CD1c-positive myeloid dendritic cell (primary cell): ENCODE results near the gene CNIH3.

Experiments
- DNase-seq: peaks from one replicate; pipeline ENCODE4 v3.0.0-alpha.2; 2016; ENCODE audit errors: extremely low spot score

CNIH3 gene

DNA sequence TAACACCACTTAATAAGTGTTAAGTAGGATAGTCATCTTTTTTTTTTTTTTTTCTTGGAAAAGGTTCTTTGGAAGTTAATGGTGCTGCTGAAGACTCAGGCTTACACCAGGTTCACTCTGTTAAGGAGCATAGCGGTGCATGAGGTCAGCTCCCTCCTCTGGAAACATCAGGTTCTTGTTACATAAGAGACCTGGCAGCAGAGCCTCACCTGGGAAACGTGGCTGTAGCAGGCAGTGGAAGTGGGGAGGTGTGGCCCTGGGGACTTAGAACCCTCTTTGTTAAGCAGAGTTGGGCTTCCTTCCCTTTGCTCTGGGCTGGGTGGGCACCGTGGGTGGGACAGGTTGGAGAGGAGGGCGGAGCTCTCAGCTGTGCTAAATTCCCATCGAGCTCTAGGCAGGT is 104.1 kb downstream of the CNIH3 start:
- no peak for DNase-seq

GRCh38 chr1:224721000-224721399 is 104.9 kb downstream of the CNIH3 start:
- DNase-seq, result no peak

DNA sequence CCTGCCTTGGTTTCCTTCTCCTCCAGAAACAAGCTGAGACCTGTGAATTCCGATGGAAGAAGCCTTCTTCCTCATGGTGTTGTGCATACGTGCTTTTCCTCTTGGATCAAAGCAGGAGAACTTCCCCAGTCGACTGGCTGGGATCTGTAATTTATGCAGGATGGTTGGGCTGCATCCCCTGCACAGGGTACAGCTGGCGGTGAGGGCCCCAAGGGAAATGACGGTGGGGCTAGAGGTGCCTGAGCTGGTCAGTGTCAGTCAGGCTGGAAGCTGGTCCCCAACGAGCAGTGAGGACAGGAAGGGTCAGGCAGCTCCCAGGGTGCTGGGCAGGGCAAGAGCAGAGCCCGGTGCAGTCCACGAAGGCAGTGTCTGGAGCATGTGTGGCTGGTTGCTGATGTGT is 106.7 kb downstream of the CNIH3 start:
- DNase-seq, result no peak

DNA sequence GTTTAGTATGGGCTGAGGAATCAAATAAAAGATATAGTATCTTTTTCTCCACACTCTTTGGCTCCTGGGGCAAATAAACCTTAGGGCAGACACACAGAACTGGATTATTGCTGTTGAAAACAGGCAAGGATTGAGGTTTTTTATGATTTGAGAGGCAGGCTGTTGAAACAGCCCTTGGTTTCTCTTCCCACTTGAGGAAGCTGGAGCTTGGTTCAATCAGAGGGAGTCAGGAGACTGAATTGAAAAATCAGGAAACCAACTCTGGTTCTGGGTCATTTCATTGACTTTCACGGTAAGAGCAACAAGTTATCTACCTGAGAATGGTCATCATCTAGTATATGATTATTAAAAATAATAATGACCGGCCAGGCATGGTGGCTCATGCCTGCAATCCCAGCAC is 108.4 kb downstream of the CNIH3 start:
- DNase-seq, result peak; percentile 23

- DNase-seq, result peak; percentile 91
Observed at GRCh38 chr1:224726441-224727182, 110.5 kb downstream of the CNIH3 start.

- DNase-seq, result no peak
Observed at GRCh38 chr1:224727351-224728289, 111.5 kb downstream of the CNIH3 start.

DNA sequence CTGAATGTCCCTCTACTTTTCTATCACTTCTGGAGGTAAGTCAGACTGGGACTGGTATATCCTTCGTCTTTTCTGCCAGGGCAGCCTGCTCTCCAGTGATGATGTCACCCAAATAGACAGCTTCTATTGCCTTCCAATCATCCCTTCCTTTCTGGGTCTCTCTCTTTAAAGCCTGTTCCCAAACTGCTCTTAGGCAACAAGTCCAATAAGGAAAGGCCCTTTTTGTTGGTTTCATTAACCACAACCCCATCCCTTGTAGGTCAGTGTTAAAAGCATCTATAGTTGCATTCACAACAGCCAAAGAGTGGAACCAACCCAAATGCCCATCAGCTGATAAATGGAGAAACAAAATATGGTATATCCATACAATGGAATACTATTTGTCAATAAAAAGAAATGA is 114.4 kb downstream of the CNIH3 start:
- no peak for DNase-seq

DNA sequence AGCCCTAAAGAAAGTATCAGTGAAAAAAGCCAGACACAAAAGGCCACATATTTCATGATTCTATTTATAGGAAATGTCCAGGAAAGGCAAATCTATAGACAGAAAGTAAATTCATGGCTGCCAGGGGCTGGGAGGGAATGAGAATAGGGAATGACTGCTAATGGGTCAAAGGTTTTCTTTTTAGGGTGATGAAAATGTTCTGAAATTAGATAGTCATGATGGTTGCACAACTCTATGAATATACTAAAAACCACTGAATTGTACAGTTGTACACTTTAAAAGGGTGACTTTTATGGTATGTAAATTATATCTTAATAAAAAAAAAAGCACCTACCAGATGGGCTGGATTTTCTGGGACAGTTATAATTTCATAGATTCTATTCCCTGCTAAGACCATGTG is 114.8 kb downstream of the CNIH3 start:
- no peak for DNase-seq

DNA sequence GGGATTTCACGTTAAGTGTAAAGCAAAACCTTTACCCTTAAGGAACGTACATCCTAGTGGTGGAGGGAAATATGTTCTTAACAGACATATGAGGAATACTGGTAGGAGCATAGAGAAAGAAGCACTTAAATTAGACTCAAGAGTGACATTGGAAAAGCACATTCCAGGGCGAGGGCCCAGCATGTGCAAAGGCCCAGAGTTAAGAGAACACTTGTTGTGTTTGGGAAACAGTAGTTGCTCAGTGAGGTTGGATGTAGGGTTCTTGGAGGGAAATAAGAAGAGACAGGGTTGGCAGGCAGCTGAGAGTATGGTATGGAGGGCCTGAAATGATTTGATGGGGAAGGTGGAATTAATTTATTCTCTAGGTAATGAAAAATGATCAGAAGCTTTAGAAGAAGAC is 115.5 kb downstream of the CNIH3 start:
- DNase-seq, result no peak

DNA sequence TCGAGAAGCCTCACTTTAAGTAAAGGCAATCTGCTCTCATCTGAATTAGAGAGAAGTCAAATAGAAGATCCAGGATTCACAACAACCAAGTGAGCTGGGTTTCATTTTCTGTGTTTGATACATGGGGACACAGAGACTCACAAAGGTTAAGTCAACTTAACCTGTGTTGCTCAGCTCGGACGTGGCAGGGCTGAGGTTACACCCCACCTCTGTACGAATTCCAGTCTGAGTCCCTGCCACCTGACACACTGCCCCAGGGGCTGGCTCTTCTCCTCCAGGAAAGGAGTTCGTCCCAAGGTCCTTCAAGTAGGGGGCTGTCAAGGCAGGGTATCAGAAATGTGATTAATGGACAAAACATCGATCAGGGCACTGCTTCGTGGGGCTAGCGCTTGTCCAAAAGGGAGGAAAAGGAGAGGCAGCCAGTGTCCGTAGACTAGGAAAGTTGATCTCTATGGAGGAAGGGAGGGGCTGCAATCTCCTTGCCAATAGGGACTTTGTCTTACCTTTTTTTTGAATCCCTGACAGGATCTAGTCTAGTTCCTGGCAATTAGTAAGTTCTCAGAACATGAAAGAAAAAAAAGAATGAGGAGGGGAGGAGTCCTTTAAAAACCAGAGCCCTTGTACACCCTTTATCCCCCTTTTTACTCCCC is 116.4 kb downstream of the CNIH3 start:
- no peak for DNase-seq

- peak; percentile 35 for DNase-seq
Observed at GRCh38 chr1:224733027-224733911, 117.2 kb downstream of the CNIH3 start.

DNA sequence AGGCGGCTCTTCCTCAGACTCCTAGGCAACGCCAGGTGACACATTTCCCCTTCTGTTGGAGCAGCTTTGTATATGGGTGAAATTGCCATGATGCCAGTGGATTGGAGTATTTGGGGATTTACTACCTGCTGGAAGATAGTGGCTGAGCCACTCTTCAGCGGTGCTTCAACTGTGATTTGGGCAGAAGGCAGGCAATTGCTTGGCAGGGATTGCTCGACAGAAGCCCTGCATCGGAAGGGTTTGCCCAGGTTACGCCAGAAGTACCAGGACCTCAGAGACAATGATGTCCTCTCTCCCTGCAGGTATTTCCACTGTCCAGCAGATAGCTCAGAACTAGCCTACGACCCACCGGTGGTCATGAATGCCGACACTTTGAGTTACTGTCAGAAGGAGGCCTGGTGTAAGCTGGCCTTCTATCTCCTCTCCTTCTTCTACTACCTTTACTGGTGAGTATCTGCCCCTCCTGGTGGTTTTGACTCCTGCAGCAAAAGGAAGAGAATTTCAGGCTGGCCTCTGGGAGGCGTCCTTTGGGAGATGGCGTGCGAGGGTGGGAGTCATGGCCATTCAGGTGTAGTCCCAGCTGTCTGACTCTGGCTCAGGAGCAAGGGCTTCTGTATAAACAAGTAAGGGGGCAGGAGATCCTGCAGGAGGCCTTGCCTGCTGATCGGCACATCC is 118.3 kb downstream of the CNIH3 start:
- no peak for DNase-seq

GRCh38 chr1:224735159-224735558 is 119.0 kb downstream of the CNIH3 start:
- no peak for DNase-seq

- DNase-seq, result peak; percentile 36
Observed at GRCh38 chr1:224736619-224737352, 120.7 kb downstream of the CNIH3 start.

GRCh38 chr1:224737353-224737727 is 121.2 kb downstream of the CNIH3 start:
- DNase-seq, result no peak

DNA sequence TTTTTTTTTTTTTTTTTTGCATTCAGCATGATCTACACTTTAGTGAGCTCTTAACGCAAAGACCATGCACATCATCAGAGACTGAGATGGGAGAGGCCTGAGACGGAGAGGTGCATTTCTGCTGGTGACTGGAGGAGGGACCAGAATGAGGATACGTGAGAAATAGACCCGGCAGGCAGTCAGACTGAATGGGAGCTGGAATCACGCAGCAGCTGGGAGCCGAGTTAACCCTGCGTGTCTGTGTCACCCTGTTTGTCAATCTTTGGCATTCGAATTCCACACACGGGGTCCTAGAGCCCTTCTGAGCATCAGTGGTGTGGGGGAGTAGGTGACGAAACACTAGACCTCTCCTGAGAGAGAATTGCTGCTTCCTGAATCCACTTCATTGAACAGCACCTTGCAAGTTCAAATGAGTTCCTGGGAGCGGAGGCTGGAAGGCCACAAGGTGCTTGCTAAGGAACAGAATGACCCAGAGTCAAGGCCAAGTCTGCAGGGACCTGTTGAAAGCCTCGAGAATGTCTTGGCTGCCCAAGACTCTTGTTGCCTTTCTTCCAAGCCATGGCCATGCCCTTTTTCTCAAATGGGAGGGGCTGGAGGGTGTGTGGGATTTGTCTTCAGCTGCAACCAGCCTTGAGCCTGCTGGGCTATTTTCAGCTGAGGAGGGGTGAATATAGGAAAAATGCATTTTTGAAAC is 123.3 kb downstream of the CNIH3 start:
- no peak for DNase-seq

DNA sequence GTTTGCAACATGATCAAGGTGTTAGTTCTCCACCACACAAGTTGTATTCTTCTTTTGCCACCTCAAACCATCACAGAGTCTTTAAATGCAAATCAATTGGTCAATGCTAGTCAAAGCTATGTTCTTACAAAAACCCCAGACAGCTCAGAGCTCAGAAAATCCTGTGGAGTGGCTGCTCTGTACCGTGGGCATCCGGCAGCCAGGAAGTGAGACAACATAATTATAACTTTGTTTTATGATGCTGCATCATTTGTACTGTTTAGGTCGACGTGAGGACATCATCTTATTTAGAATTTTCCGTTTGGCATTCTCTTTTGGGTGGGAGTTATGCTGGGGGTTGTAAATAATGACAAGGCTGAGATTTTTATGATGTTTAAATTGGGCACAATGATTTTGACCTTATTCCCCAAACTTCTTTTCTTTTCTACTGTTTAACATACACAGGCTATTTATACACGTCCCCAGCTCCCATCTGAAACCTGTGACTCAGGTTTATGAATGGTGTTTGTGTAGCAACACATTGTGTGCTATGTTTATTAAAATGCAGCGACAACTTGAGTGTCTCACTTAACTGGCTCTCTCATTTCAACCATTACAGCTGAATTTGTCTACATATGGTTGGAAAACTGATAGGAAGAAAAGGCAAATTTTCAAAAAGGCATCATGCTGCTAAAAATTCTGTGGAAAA is 124.0 kb downstream of the CNIH3 start:
- DNase-seq, result no peak

GRCh38 chr1:224740685-224741052 is 124.6 kb downstream of the CNIH3 start:
- DNase-seq, result no peak

DNA sequence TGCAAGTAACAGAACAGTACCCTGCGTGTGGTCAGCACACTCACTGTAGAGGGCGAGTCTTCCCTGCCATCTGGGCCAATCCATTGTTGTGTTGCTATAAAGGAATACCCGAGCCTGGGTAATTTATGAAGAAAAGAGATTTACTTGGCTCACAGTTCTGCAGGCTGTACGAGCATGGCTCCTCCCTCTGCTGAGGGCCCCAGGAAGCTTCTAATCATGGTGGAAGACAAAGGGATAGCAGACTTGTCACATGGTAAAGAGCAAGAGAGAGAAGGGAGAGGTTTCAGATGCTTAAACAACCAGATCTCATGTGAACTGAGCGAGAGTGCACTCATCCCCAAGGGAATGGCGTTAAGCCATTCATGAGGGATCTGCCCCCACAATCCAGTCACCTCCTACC is 126.2 kb downstream of the CNIH3 start:
- no peak for DNase-seq
